ENCODE results near the gene RBM4. TPM values are rescaled to one million over a fixed set of nuclear protein-coding genes. Genes with fewer than 3 reads are reported as not detected.

The RBM4 gene
- total and polyA plus RNA-seq, 9 of the 15 experiments (the other 6 are each of a cell fraction or from before 2014, with no cell fraction given): 81.6 to 233 (median 122) TPM

GRCh38 chr11:66592457-66593302, 45.8 kb upstream of the RBM4 start, which contains the start of the genes CCDC87 and CCS (continued):
- TF ChIP-seq, protein P1, sequence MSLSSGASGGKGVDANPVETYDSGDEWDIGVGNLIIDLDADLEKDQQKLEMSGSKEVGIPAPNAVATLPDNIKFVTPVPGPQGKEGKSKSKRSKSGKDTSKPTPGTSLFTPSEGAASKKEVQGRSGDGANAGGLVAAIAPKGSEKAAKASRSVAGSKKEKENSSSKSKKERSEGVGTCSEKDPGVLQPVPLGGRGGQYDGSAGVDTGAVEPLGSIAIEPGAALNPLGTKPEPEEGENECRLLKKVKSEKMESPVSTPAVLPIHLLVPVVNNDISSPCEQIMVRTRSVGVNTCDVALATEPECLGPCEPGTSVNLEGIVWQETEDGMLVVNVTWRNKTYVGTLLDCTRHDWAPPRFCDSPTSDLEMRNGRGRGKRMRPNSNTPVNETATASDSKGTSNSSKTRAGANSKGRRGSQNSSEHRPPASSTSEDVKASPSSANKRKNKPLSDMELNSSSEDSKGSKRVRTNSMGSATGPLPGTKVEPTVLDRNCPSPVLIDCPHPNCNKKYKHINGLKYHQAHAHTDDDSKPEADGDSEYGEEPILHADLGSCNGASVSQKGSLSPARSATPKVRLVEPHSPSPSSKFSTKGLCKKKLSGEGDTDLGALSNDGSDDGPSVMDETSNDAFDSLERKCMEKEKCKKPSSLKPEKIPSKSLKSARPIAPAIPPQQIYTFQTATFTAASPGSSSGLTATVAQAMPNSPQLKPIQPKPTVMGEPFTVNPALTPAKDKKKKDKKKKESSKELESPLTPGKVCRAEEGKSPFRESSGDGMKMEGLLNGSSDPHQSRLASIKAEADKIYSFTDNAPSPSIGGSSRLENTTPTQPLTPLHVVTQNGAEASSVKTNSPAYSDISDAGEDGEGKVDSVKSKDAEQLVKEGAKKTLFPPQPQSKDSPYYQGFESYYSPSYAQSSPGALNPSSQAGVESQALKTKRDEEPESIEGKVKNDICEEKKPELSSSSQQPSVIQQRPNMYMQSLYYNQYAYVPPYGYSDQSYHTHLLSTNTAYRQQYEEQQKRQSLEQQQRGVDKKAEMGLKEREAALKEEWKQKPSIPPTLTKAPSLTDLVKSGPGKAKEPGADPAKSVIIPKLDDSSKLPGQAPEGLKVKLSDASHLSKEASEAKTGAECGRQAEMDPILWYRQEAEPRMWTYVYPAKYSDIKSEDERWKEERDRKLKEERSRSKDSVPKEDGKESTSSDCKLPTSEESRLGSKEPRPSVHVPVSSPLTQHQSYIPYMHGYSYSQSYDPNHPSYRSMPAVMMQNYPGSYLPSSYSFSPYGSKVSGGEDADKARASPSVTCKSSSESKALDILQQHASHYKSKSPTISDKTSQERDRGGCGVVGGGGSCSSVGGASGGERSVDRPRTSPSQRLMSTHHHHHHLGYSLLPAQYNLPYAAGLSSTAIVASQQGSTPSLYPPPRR (CRISPR knock-in tag; IDR thresholded peaks at IDR 0.05; ENCODE audit: borderline replicate concordance): no peak
- peak; percentile 69 for TF ChIP-seq TRIM28 (IDR thresholded peaks at IDR 0.05)
- peak; percentile 95 for TF ChIP-seq NCOA6 (IDR thresholded peaks at IDR 0.05)
- TF ChIP-seq EP400 (IDR thresholded peaks at IDR 0.05): peak; percentile 70
- peak; percentile 19; the same call in 1 of the 2 replicates for TF ChIP-seq KLF1 (tag; IDR thresholded peaks at IDR 0.05)
- TF ChIP-seq NFE2 (IDR thresholded peaks at IDR 0.05; ENCODE audit: low read depth): 0 out of 2 replicates have a peak, but pooled peaks have one; percentile 20
- TF ChIP-seq, protein P2, sequence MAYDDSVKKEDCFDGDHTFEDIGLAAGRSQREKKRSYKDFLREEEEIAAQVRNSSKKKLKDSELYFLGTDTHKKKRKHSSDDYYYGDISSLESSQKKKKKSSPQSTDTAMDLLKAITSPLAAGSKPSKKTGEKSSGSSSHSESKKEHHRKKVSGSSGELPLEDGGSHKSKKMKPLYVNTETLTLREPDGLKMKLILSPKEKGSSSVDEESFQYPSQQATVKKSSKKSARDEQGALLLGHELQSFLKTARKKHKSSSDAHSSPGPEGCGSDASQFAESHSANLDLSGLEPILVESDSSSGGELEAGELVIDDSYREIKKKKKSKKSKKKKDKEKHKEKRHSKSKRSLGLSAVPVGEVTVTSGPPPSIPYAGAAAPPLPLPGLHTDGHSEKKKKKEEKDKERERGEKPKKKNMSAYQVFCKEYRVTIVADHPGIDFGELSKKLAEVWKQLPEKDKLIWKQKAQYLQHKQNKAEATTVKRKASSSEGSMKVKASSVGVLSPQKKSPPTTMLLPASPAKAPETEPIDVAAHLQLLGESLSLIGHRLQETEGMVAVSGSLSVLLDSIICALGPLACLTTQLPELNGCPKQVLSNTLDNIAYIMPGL (CRISPR knock-in tag; IDR thresholded peaks at IDR 0.05): 0 out of 2 replicates have a peak, but pooled peaks have one; percentile 77
- no peak for TF ChIP-seq CBX5 (IDR thresholded peaks at IDR 0.05; ENCODE audit: borderline replicate concordance, low read depth)
- peak; percentile 72 to 86 for TF ChIP-seq E2F6 (IDR thresholded peaks at IDR 0.05; ENCODE audit: borderline replicate concordance in 1 of 2, extremely low read depth in 1 of 2, insufficient read depth in 1 of 2, insufficient read length in 1 of 2, low read depth in 1 of 2, low read length in 1 of 2, poor library complexity in 1 of 2, severe bottlenecking in 1 of 2)
- TF ChIP-seq ATF1 (CRISPR knock-in tag; IDR thresholded peaks at IDR 0.05): no peak
- peak; percentile 87 for TF ChIP-seq ATF1 (tag; IDR thresholded peaks at IDR 0.05)
- TF ChIP-seq ZNF717 (CRISPR knock-in tag; IDR thresholded peaks at IDR 0.05): no peak
- peak; percentile 95 for TF ChIP-seq ZBTB2 (IDR thresholded peaks at IDR 0.05)
- TF ChIP-seq NRF1 (conservative IDR thresholded peaks at IDR 0.05 in 1 of 2, IDR thresholded peaks at IDR 0.05 in 1 of 2): peak; percentile 98
- no peak for TF ChIP-seq DLX4 (CRISPR knock-in tag; IDR thresholded peaks at IDR 0.05)
- TF ChIP-seq TCF3 (CRISPR knock-in tag; IDR thresholded peaks at IDR 0.05): 0 out of 2 replicates have a peak, but pooled peaks have one; percentile 30
- no peak for TF ChIP-seq TCF15 (CRISPR knock-in tag; IDR thresholded peaks at IDR 0.05)
- TF ChIP-seq ZEB2 (IDR thresholded peaks at IDR 0.05): peak; percentile 74; the same call in 1 of the 2 replicates
